Glutamatergic neuron (in vitro differentiated cells): ENCODE data around the gene CHKA. TPM values are rescaled to one million over a fixed set of nuclear protein-coding genes. Genes with fewer than 3 reads are reported as not detected.

ENCODE experiments used
- DNase-seq: peaks from one replicate; pipeline ENCODE4 v3.0.0; 2022
- H3K27ac Mint-ChIP-seq: one replicate; pipeline ENCODE4 v1.8.0; 2020; ENCODE audit warnings: mild to moderate bottlenecking, mixed read lengths, inconsistent platforms; ENCODE audit not compliant: unreplicated experiment
- H3K27me3 Mint-ChIP-seq: one replicate; pipeline ENCODE4 v1.8.0; 2020; ENCODE audit warnings: mild to moderate bottlenecking, moderate library complexity, mixed read lengths, inconsistent platforms; ENCODE audit not compliant: unreplicated experiment
- H3K36me3 Mint-ChIP-seq: one replicate; pipeline ENCODE4 v1.8.0; 2020; ENCODE audit warnings: mild to moderate bottlenecking, mixed read lengths, inconsistent platforms; ENCODE audit not compliant: unreplicated experiment
- H3K4me1 Mint-ChIP-seq: one replicate; pipeline ENCODE4 v1.8.0; 2020; ENCODE audit warnings: mild to moderate bottlenecking, low read depth, mixed read lengths, inconsistent platforms; ENCODE audit not compliant: unreplicated experiment
- H3K4me3 Mint-ChIP-seq: one replicate; pipeline ENCODE4 v1.8.0; 2020; ENCODE audit warnings: mild to moderate bottlenecking, mixed read lengths, inconsistent platforms; ENCODE audit not compliant: unreplicated experiment
- H3K9me3 Mint-ChIP-seq: one replicate; pipeline ENCODE4 v1.8.0; 2020; ENCODE audit warnings: mild to moderate bottlenecking, moderate library complexity, mixed read lengths, inconsistent platforms; ENCODE audit not compliant: unreplicated experiment
- total RNA-seq: library from RNA; stranded (reverse); fragmentation: NEBNext Ultra II Directional; extraction: Animal tissue kit (Norgen Biotek cat#: 25700); gene quantifications from one replicate; pipeline ENCODE4 v1.2.1, GENCODE V29; 2021; ENCODE audit not compliant: unreplicated experiment
- TF ChIP-seq, protein P1 (sequence below): fragments of 200-600 bp; sonication (generic); IDR thresholded peaks from one replicate; pipeline ENCODE4 v1.5.0; 2021; ENCODE audit not compliant: partially characterized antibody, unreplicated experiment

Gene CHKA
- total RNA-seq, 1 donor from 2014 or later = 74.1 TPM

DNA sequence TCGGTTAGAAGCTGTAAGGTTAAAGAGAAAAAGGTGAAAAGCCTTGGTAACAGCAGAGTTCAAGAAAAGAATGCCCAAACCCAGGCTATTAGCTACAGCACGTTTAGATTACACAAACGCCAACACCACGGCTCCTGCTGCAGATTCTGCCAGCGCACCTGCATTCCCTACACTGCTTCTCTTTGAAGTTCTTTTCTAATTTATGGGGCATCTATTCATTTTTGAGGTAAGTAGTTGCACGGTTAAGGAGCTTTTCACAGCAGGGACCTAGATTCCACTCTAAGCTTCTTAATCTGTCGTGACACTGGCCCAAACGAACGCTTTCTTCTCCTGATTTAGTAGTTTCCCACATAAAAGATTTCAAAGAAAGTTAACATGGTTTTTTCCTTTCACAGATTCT is 38.0 kb upstream of the CHKA start:
- no peaks in the 10 kb centered on the region for H3K27me3 Mint-ChIP-seq
- no peaks in the 10 kb centered on the region for H3K9me3 Mint-ChIP-seq
- no peak for DNase-seq
- TF ChIP-seq, protein P1, sequence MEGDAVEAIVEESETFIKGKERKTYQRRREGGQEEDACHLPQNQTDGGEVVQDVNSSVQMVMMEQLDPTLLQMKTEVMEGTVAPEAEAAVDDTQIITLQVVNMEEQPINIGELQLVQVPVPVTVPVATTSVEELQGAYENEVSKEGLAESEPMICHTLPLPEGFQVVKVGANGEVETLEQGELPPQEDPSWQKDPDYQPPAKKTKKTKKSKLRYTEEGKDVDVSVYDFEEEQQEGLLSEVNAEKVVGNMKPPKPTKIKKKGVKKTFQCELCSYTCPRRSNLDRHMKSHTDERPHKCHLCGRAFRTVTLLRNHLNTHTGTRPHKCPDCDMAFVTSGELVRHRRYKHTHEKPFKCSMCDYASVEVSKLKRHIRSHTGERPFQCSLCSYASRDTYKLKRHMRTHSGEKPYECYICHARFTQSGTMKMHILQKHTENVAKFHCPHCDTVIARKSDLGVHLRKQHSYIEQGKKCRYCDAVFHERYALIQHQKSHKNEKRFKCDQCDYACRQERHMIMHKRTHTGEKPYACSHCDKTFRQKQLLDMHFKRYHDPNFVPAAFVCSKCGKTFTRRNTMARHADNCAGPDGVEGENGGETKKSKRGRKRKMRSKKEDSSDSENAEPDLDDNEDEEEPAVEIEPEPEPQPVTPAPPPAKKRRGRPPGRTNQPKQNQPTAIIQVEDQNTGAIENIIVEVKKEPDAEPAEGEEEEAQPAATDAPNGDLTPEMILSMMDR = no peak
- H3K4me1 Mint-ChIP-seq = peaks cover 2% of the 10 kb centered on the region
- H3K27ac Mint-ChIP-seq = no peak overlapping the region
- no peaks in the 10 kb centered on the region for H3K36me3 Mint-ChIP-seq
- H3K4me3 Mint-ChIP-seq = no peak overlapping the region

- Mint-ChIP-seq H3K36me3 (no peaks in the 10 kb centered on the region), H3K4me3 (no peak overlapping the region), H3K4me1 (peaks cover 8% of the 10 kb centered on the region), H3K27ac (no peak overlapping the region), H3K9me3 (no peaks in the 10 kb centered on the region), H3K27me3 (no peaks in the 10 kb centered on the region)
- no peak for DNase-seq
- TF ChIP-seq, protein P1 = no peak
Measured at GRCh38 chr11:68158580-68158979, 37.4 kb upstream of the CHKA start.

GRCh38 chr11:68153742-68154141 is 32.6 kb upstream of the CHKA start:
- no peaks in the 10 kb centered on the region for H3K27me3 Mint-ChIP-seq
- no peak for DNase-seq
- TF ChIP-seq, protein P1 = no peak
- H3K4me1 Mint-ChIP-seq = peaks cover 8% of the 10 kb centered on the region
- no peaks in the 10 kb centered on the region for H3K36me3 Mint-ChIP-seq
- no peaks in the 10 kb centered on the region for H3K9me3 Mint-ChIP-seq
- no peak overlapping the region for H3K4me3 Mint-ChIP-seq
- peak overlapping the region; percentile 39 for H3K27ac Mint-ChIP-seq

DNA sequence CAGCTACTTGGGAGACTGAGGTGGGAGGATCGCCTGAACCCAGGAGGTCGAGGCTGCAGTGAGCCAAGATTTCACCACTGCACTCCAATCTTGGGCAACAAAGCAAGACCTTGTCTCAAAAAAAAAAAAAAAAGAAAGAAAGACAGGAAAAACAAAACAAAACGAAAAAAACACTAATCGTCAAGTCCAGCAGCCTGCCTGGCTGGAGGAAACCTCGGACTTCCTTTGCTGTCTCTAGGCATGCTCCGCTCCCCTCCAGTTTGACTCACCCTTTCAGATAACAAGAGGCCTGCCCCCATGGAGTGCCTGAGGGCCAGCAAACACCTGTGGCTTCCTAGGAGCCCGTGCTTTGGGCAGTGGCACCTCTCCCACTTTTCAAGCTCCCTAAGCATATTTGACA is 28.8 kb upstream of the CHKA start:
- H3K27ac Mint-ChIP-seq = no peak overlapping the region
- TF ChIP-seq, protein P1 = no peak

GRCh38 chr11:68149417-68149816 is 28.2 kb upstream of the CHKA start:
- Mint-ChIP-seq H3K27ac (no peak overlapping the region), H3K36me3 (no peaks in the 10 kb centered on the region), H3K4me3 (no peak overlapping the region), H3K9me3 (peaks cover 4% of the 10 kb centered on the region), H3K4me1 (peaks cover 10% of the 10 kb centered on the region), H3K27me3 (peaks cover 2% of the 10 kb centered on the region)
- TF ChIP-seq, protein P1 = no peak
- DNase-seq = no peak

More for the DNA sequence above, 28.8 kb upstream of the CHKA start:
- H3K4me3 Mint-ChIP-seq = no peak overlapping the region
- peaks cover 10% of the 10 kb centered on the region for H3K4me1 Mint-ChIP-seq
- no peaks in the 10 kb centered on the region for H3K36me3 Mint-ChIP-seq
- no peak for DNase-seq
- H3K9me3 Mint-ChIP-seq = peaks cover 4% of the 10 kb centered on the region
- H3K27me3 Mint-ChIP-seq = peaks cover 2% of the 10 kb centered on the region
